Dermis microvascular lymphatic vessel endothelial cell (primary cell): ENCODE results near the gene TNRC6A. TPM values are rescaled to one million over a fixed set of nuclear protein-coding genes. Genes with fewer than 3 reads are reported as not detected.

Source experiments
- DNase-seq, 2 donors: peaks; one replicate each; pipeline versions ENCODE4 v3.0.0 to v3.0.0-alpha.2; 2010; ENCODE audit warnings: low read depth in 2 of 2
- total RNA-seq: library from RNA; depleted of rRNA; stranded (reverse); fragments of >200 nt; gene quantifications from 2 replicates; pipeline ENCODE4 v1.2.1, GENCODE V29; 2014

The TNRC6A gene
- total RNA-seq, 1 donor from 2014 or later: 20.2 TPM

- no peak for DNase-seq
These were observed 139.6 kb downstream of the TNRC6A start for GRCh38 chr16:24869033-24869432.

GRCh38 chr16:24871891-24872290 is 142.4 kb downstream of the TNRC6A start:
- DNase-seq: no peak

GRCh38 chr16:24873028-24873427 is 143.6 kb downstream of the TNRC6A start:
- DNase-seq: no peak

GRCh38 chr16:24875466-24875865 is 146.0 kb downstream of the TNRC6A start:
- no peak for DNase-seq

Other genes with a start within 250 kb of the TNRC6A start
- 9.5 and 16.8 TPM in 2 replicates for gene RBBP6, start 190.1 kb upstream of the TNRC6A start, total RNA-seq
- 0.13 TPM in 1 of 2 replicates, not detected in the other for gene SLC5A11, start 116.3 kb downstream of the TNRC6A start, total RNA-seq